Measurements from ENCODE around the gene AS3MT. TPM values are rescaled to one million over a fixed set of nuclear protein-coding genes. Genes with fewer than 3 reads are reported as not detected.
A peak's percentile ranks its signal among the peaks of the same experiment; 100 is the strongest.

Gene AS3MT
- total and polyA plus RNA-seq, 2 experiments from 2014 or later = 6.6 to 16.2 TPM

- no peak for DNase-seq (ENCODE audit: low read depth in 1 of 2, low spot score in 1 of 2)
- no peak for TF ChIP-seq CTCF (IDR thresholded peaks at IDR 0.05; ENCODE audit: low read depth, low read length)
- H3K9me3 ChIP-seq (ENCODE audit: low read depth) = no peaks in the 10 kb centered on the region
- no peak overlapping the region for H3K4me3 ChIP-seq
- H3K27ac ChIP-seq = no peak overlapping the region
- H3K4me1 ChIP-seq (ENCODE audit: low read depth) = no peaks in the 10 kb centered on the region
- no peaks in the 10 kb centered on the region for H3K36me3 ChIP-seq
- no peaks in the 10 kb centered on the region for H3K27me3 ChIP-seq
Measured at GRCh38 chr10:102931643-102932042, 62.4 kb downstream of the AS3MT start.

GRCh38 chr10:102935505-102935904 lies 66.2 kb downstream of the AS3MT start:
- H3K27ac ChIP-seq = no peak overlapping the region
- no peaks in the 10 kb centered on the region for H3K27me3 ChIP-seq
- H3K9me3 ChIP-seq (ENCODE audit: low read depth) = no peaks in the 10 kb centered on the region
- DNase-seq (ENCODE audit: low read depth in 1 of 2, low spot score in 1 of 2) = no peak
- H3K4me3 ChIP-seq = no peak overlapping the region
- no peaks in the 10 kb centered on the region for H3K4me1 ChIP-seq (ENCODE audit: low read depth)
- no peaks in the 10 kb centered on the region for H3K36me3 ChIP-seq
- no peak for TF ChIP-seq CTCF (IDR thresholded peaks at IDR 0.05; ENCODE audit: low read depth, low read length)

GRCh38 chr10:102935939-102936605 lies 66.8 kb downstream of the AS3MT start:
- Histone ChIP-seq H3K27ac (no peak overlapping the region), H3K9me3 (ENCODE audit: low read depth) (no peaks in the 10 kb centered on the region), H3K4me3 (no peak overlapping the region), H3K36me3 (no peaks in the 10 kb centered on the region), H3K27me3 (no peaks in the 10 kb centered on the region), H3K4me1 (ENCODE audit: low read depth) (no peaks in the 10 kb centered on the region)
- no peak for DNase-seq (ENCODE audit: low read depth in 1 of 2, low spot score in 1 of 2)
- TF ChIP-seq CTCF (IDR thresholded peaks at IDR 0.05; ENCODE audit: low read depth, low read length) = no peak

- TF ChIP-seq CTCF (IDR thresholded peaks at IDR 0.05; ENCODE audit: low read depth, low read length) = no peak
- no peaks in the 10 kb centered on the region for H3K9me3 ChIP-seq (ENCODE audit: low read depth)
- no peak overlapping the region for H3K27ac ChIP-seq
- no peaks in the 10 kb centered on the region for H3K36me3 ChIP-seq
- no peaks in the 10 kb centered on the region for H3K27me3 ChIP-seq
- H3K4me1 ChIP-seq (ENCODE audit: low read depth) = peaks cover 13% of the 10 kb centered on the region
- DNase-seq (ENCODE audit: low read depth in 1 of 2, low spot score in 1 of 2) = no peak
- H3K4me3 ChIP-seq = no peak overlapping the region
Measured at GRCh38 chr10:102941401-102941800, 72.1 kb downstream of the AS3MT start.

GRCh38 chr10:102945449-102945848 lies 76.2 kb downstream of the AS3MT start:
- no peak overlapping the region for H3K4me3 ChIP-seq
- no peaks in the 10 kb centered on the region for H3K9me3 ChIP-seq (ENCODE audit: low read depth)
- no peak for TF ChIP-seq CTCF (IDR thresholded peaks at IDR 0.05; ENCODE audit: low read depth, low read length)
- H3K4me1 ChIP-seq (ENCODE audit: low read depth) = peaks cover 13% of the 10 kb centered on the region
- peak overlapping the region; percentile 69 for H3K27ac ChIP-seq
- no peaks in the 10 kb centered on the region for H3K27me3 ChIP-seq
- no peaks in the 10 kb centered on the region for H3K36me3 ChIP-seq
- DNase-seq (ENCODE audit: low read depth in 1 of 2, low spot score in 1 of 2) = peak in 1 of 2 donors; percentile 12
